Left ventricle myocardium inferior (tissue), 1 donor: ENCODE measurements around the gene AK1. TPM values are rescaled to one million over a fixed set of nuclear protein-coding genes. Genes with fewer than 3 reads are reported as not detected.

Experiments used
- DNase-seq: peaks from one replicate; pipeline ENCODE4 v3.0.0-alpha.2; 2020
- H3K27ac ChIP-seq: fragments of 200-600 bp; replicated peaks from 2 replicates; pipeline ENCODE4 v1.8.0; 2021
- H3K27me3 ChIP-seq: fragments of 200-600 bp; 2 replicates; pipeline ENCODE4 v1.8.0; 2021; ENCODE audit warnings: low read depth
- H3K36me3 ChIP-seq: fragments of 200-600 bp; 2 replicates; pipeline ENCODE4 v1.8.0; 2021
- H3K4me1 ChIP-seq: fragments of 200-600 bp; 2 replicates; pipeline ENCODE4 v1.8.0; 2021
- H3K4me3 ChIP-seq: fragments of 200-600 bp; 2 replicates; pipeline ENCODE4 v1.8.0; 2021; ENCODE audit warnings: mild to moderate bottlenecking, moderate library complexity
- H3K9me3 ChIP-seq: fragments of 200-600 bp; replicated peaks from 2 replicates; pipeline ENCODE4 v1.8.0; 2021
- intact Hi-C: fragments of 100-400 bp; cut with micrococcal nuclease; formaldehyde crosslinking; loops from one replicate; pipeline ENCODE4 v1.11.0; 2022
- total RNA-seq: library from RNA; stranded (reverse); fragmentation: NEBNext Ultra II Directional; extraction: Animal tissue kit (Norgen Biotek cat#: 25700); gene quantifications from one replicate; pipeline ENCODE4 v1.2.1, GENCODE V29; 2021
- TF ChIP-seq, protein P1 (sequence below): fragments of 200-600 bp; IDR thresholded peaks from 2 replicates; pipeline ENCODE4 v1.8.0; 2021; ENCODE audit warnings: antibody characterized with exemption, mild to moderate bottlenecking, borderline replicate concordance
- donor health status: DM: no; HTN: yes; CAD: no; lungs with severe emphysema.

AK1 gene
- total RNA-seq, 1 donor from 2014 or later, result 844 TPM

DNA sequence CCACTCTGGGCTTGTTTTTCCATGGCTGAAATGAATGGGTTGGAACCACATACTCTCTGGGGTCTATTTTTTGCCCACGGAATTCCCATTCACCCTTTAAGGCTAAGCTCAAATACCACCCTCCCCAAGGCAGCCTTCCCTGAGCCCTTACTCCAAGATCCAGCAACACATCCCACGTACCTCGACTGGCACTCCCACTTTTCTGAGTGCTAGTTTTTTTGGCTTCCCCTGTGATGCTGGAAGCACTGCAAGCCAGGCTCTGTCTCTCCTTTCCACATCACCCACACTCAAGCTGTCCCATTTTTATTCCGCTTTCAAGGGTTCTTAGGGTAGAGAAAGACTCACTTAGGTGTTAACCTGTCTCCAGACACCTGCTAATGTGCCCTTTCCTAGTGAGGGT is 15.9 kb upstream of the AK1 start:
- H3K27me3 ChIP-seq, result no peaks in the 10 kb centered on the region
- DNase-seq, result no peak
- intact Hi-C loops, result no loop called here
- TF ChIP-seq, protein P1, sequence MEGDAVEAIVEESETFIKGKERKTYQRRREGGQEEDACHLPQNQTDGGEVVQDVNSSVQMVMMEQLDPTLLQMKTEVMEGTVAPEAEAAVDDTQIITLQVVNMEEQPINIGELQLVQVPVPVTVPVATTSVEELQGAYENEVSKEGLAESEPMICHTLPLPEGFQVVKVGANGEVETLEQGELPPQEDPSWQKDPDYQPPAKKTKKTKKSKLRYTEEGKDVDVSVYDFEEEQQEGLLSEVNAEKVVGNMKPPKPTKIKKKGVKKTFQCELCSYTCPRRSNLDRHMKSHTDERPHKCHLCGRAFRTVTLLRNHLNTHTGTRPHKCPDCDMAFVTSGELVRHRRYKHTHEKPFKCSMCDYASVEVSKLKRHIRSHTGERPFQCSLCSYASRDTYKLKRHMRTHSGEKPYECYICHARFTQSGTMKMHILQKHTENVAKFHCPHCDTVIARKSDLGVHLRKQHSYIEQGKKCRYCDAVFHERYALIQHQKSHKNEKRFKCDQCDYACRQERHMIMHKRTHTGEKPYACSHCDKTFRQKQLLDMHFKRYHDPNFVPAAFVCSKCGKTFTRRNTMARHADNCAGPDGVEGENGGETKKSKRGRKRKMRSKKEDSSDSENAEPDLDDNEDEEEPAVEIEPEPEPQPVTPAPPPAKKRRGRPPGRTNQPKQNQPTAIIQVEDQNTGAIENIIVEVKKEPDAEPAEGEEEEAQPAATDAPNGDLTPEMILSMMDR, result no peak
- peaks cover 28% of the 10 kb centered on the region for H3K4me1 ChIP-seq
- no peak overlapping the region for H3K27ac ChIP-seq
- H3K36me3 ChIP-seq, result peaks cover 73% of the 10 kb centered on the region
- H3K4me3 ChIP-seq, result no peak overlapping the region
- peaks cover 19% of the 10 kb centered on the region for H3K9me3 ChIP-seq

DNA sequence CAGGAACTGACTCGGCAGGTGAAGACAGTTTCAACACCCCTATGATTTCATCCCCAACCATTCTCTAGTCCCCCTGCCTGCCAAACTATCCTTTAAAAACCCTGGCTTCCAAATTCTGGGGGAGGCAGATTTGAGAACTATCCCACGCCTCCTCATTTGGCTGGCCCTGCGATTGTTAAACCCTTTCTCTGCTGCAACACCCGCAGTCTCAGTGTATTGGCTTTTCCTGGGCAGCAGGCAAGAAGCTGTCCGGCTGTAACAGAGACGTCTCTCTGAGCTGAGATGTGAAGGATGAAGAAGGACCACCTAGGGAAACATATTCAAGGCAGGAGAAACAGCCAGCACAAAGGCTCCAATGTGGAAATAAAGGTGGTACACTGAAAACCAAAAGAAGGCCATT is 15.4 kb upstream of the AK1 start:
- no peaks in the 10 kb centered on the region for H3K27me3 ChIP-seq
- H3K4me3 ChIP-seq, result no peak overlapping the region
- H3K4me1 ChIP-seq, result peaks cover 22% of the 10 kb centered on the region
- peaks cover 19% of the 10 kb centered on the region for H3K9me3 ChIP-seq
- DNase-seq, result no peak
- peaks cover 78% of the 10 kb centered on the region for H3K36me3 ChIP-seq
- intact Hi-C loops, result no loop called here
- TF ChIP-seq, protein P1, result no peak
- H3K27ac ChIP-seq, result no peak overlapping the region

DNA sequence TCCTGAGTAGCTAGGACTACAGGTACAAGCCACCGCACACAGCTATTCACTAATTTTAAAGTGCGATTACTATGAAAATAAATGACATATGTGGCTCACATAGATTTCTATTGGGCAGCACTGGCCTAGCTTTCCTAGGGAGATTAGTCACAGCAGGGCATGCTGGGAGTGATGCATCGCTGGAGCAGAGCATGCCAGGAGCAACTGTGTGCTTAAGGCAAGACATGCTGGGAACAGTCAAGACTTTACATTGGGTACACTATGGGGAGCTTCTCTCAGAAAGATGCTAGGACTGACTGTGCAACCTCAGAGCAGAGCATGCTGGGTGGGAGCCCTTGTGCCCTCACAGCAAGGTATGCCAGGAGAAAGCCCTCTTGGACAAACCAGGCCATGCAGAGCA is 12.6 kb upstream of the AK1 start:
- H3K4me3 ChIP-seq, result no peak overlapping the region
- H3K9me3 ChIP-seq, result peaks cover 17% of the 10 kb centered on the region
- H3K27me3 ChIP-seq, result no peaks in the 10 kb centered on the region
- H3K27ac ChIP-seq, result no peak overlapping the region
- no peak for DNase-seq
- TF ChIP-seq, protein P1, result no peak
- intact Hi-C loops, result no loop called here
- H3K4me1 ChIP-seq, result peaks cover 15% of the 10 kb centered on the region
- H3K36me3 ChIP-seq, result peaks cover 93% of the 10 kb centered on the region

DNA sequence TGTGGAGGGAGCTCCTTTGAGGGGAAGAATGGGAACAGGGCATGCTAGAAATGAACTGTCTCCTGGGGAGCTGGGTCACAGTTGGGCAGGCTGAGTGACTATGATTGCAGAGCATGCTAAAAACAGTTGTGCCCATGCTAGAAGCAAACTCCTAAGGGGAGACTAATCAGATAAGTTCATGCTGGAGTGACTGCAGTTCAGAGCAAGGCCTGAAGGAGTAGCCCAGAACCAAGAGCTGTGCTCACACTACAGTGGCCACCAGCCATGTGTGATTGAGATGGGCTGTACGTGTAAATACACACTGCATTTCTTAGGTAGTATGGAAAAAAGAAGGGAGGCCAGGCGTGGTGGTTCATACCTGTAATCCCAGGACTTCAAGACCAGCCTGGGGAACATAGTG is 10.3 kb upstream of the AK1 start:
- no peak for DNase-seq
- Histone ChIP-seq H3K36me3 (peaks cover 71% of the 10 kb centered on the region), H3K27ac (no peak overlapping the region), H3K27me3 (no peaks in the 10 kb centered on the region), H3K9me3 (peaks cover 4% of the 10 kb centered on the region), H3K4me3 (no peak overlapping the region), H3K4me1 (peaks cover 34% of the 10 kb centered on the region)
- TF ChIP-seq, protein P1, result no peak
- intact Hi-C loops, result no loop called here

DNA sequence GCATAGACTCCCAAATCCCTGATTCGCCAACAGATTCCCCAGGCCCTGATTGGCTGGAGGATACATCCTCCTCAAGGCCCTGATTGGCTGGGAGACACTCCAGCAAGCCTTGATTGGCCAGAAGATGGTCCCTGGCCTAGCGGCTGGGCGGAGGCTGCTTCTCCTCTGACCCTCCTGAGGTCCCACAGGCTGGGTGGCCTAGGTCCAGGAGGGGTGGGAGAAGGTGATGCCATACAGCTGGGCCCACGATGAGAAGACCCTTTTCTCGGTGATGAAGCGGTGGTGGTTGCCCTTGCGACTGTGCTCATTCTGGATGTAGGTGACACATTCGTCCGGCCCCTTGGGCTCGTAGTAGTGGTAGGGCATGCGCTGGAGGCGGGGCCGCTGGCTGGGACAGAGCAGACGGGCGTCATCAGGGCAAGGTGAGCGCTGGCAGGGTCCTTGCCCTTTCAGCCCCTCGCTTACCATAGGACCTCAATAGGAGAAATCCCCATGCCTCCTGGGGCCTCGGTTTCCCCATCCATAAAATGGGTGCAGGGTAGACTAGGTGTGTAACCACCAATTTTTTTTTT is 9.0 kb upstream of the AK1 start:
- TF ChIP-seq, protein P1, result no peak
- Histone ChIP-seq H3K9me3 (no peaks in the 10 kb centered on the region), H3K4me1 (peaks cover 44% of the 10 kb centered on the region), H3K4me3 (no peak overlapping the region), H3K27ac (no peak overlapping the region), H3K27me3 (no peaks in the 10 kb centered on the region), H3K36me3 (peaks cover 59% of the 10 kb centered on the region)
- intact Hi-C loops, result no loop called here
- no peak for DNase-seq
